Endodermal cell (in vitro differentiated cells): ENCODE measurements around the gene TEX51. TPM values are rescaled to one million over a fixed set of nuclear protein-coding genes. Genes with fewer than 3 reads are reported as not detected.

ENCODE experiments used
- DNase-seq: peaks from one replicate; pipeline ENCODE4 v3.0.0-alpha.2; 2017
- H3K27ac ChIP-seq: 2 replicates; pipeline ENCODE4 v1.5.1; 2013; ENCODE audit warnings: mild to moderate bottlenecking, low read depth, low read length, moderate library complexity
- H3K27me3 ChIP-seq: 2 replicates; pipeline ENCODE4 v1.6.1; 2013; ENCODE audit warnings: mild to moderate bottlenecking, low read length, moderate library complexity; ENCODE audit not compliant: insufficient read depth, control insufficient read depth, poor library complexity, severe bottlenecking
- H3K36me3 ChIP-seq: 2 replicates; pipeline ENCODE4 v1.7.0; 2013; ENCODE audit warnings: mild to moderate bottlenecking, low read length, moderate library complexity; ENCODE audit not compliant: control insufficient read depth, insufficient read depth
- H3K4me1 ChIP-seq: one replicate; pipeline ENCODE4 v1.7.0; 2013; ENCODE audit warnings: low read length; ENCODE audit not compliant: control insufficient read depth, insufficient read depth
- H3K4me3 ChIP-seq: 2 replicates; pipeline ENCODE4 v1.5.1; 2013; ENCODE audit warnings: mild to moderate bottlenecking, low read length, moderate library complexity
- H3K9ac ChIP-seq: 2 replicates; pipeline ENCODE4 v1.6.1; 2013; ENCODE audit warnings: mild to moderate bottlenecking, low read length, moderate library complexity; ENCODE audit not compliant: poor library complexity, severe bottlenecking; ENCODE audit errors: extremely low read depth
- H3K9me3 ChIP-seq: 2 replicates; pipeline ENCODE4 v1.6.1; 2013; ENCODE audit warnings: mild to moderate bottlenecking, low read length, moderate library complexity; ENCODE audit not compliant: control insufficient read depth
- H3K27ac Mint-ChIP-seq: 2 replicates; pipeline ENCODE4 v1.8.0; 2020; ENCODE audit warnings: mixed read lengths
- H3K27me3 Mint-ChIP-seq: 2 replicates; pipeline ENCODE4 v1.8.0; 2021; ENCODE audit warnings: mild to moderate bottlenecking, mixed read lengths; ENCODE audit not compliant: insufficient read depth
- H3K36me3 Mint-ChIP-seq: 2 replicates; pipeline ENCODE4 v1.8.0; 2020; ENCODE audit warnings: low read depth, mixed read lengths
- H3K4me1 Mint-ChIP-seq: 2 replicates; pipeline ENCODE4 v1.8.0; 2020; ENCODE audit warnings: mixed read lengths
- H3K4me3 Mint-ChIP-seq: 2 replicates; pipeline ENCODE4 v1.8.0; 2020; ENCODE audit warnings: mild to moderate bottlenecking, moderate library complexity, mixed read lengths
- H3K9me3 Mint-ChIP-seq: 2 replicates; pipeline ENCODE4 v1.8.0; 2020; ENCODE audit warnings: mild to moderate bottlenecking, mixed read lengths
- CTCF ChIP-seq: fragments of 200-600 bp; sonication (generic); conservative IDR thresholded peaks from 2 replicates; pipeline ENCODE4 v1.5.0; 2021; ENCODE audit warnings: antibody characterized with exemption, mild to moderate bottlenecking
- WGBS, 2 experiments: methylation state at CpG; one replicate each; pipeline versions ENCODE4 v1.1.5 to v1.1.7; 2013; ENCODE audit warnings: missing lambda C conversion rate in 2 of 2, mixed read lengths in 1 of 2; ENCODE audit not compliant: insufficient coverage in 1 of 2, insufficient read length in 1 of 2; 5-methylcytosine and 5-hydroxymethylcytosine counted together
- total RNA-seq, 2 donors: library from RNA; stranded (reverse); fragmentation: NEBNext Ultra II Directional in 1 of 2; extraction: Animal tissue kit (Norgen Biotek cat#: 25700) in 1 of 2; gene quantifications; 2 replicates in 1 of 2; 3 replicates in 1 of 2; pipeline ENCODE4 v1.2.1, GENCODE V29; 2021

TEX51 gene
- total RNA-seq, 2 donors from 2014 or later: not detected

GRCh38 chr2:126849991-126850535 lies 48.6 kb upstream of the TEX51 start:
- no peaks in the 10 kb centered on the region for H3K9me3 ChIP-seq
- H3K9ac ChIP-seq: no peak overlapping the region
- H3K27me3 ChIP-seq: no peaks in the 10 kb centered on the region
- TF ChIP-seq CTCF: no peak
- Mint-ChIP-seq H3K27ac (no peak overlapping the region), H3K9me3 (no peaks in the 10 kb centered on the region), H3K27me3 (peaks cover 5% of the 10 kb centered on the region), H3K4me3 (no peak overlapping the region), H3K36me3 (no peaks in the 10 kb centered on the region), H3K4me1 (peaks cover 4% of the 10 kb centered on the region)
- H3K27ac ChIP-seq: no peak overlapping the region
- DNase-seq: no peak
- no peaks in the 10 kb centered on the region for H3K4me1 ChIP-seq
- H3K4me3 ChIP-seq: no peak overlapping the region
- WGBS, 2 experiments: 84 to 89% methylated on average over 5 to 7 of the region's 7 CpGs
- H3K36me3 ChIP-seq: no peaks in the 10 kb centered on the region

DNA sequence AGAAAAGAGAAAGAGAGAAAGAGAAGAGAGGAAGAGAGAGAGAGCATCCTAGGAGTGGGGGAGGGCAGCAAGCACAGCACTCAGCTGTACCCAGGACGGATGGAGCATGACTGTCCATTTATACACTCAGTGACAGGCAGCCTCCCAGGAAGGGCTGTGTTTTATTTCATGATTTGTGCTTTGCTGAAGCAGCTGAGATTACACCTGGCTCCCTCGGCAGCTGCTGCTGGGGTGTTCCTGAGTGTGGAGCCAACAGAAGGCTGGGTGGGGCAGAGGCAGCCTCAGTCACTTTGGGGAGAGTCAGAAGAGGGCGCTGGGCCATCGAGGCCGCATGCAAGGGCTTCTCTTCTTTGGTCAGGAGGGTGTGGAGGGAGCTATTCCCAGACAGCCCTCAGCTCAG lies 47.8 kb upstream of the TEX51 start:
- Histone ChIP-seq H3K4me1 (no peaks in the 10 kb centered on the region), H3K9me3 (no peaks in the 10 kb centered on the region), H3K27me3 (no peaks in the 10 kb centered on the region), H3K36me3 (no peaks in the 10 kb centered on the region), H3K27ac (no peak overlapping the region), H3K4me3 (no peak overlapping the region), H3K9ac (no peak overlapping the region)
- 76 to 83% methylated on average over 2 to 5 of the region's 5 CpGs for WGBS, 2 experiments
- no peak for TF ChIP-seq CTCF
- Mint-ChIP-seq H3K4me1 (peaks cover 4% of the 10 kb centered on the region), H3K4me3 (no peak overlapping the region), H3K27me3 (peaks cover 8% of the 10 kb centered on the region), H3K36me3 (no peaks in the 10 kb centered on the region), H3K27ac (no peak overlapping the region), H3K9me3 (no peaks in the 10 kb centered on the region)
- no peak for DNase-seq

DNA sequence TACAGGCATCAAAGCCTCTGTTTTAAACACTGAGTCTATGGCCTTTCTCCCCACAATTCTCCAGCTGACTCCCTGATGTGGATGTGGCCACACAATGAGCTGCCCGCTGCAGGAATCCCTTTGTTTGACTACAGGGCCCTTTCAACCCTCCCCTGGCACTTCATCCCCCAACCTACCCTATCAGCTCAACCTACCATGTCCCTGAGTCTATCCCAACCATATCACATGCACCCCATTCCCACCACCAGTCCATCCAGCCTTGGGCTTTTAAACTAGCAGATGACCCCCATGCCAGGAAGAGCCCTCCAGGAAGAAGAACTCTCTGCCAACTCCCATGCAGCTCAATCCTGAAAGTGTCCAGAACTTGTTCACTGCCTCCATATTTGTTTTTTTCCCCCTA lies 46.9 kb upstream of the TEX51 start:
- no peak for TF ChIP-seq CTCF
- H3K27ac Mint-ChIP-seq: no peak overlapping the region

More for the DNA sequence above, 46.9 kb upstream of the TEX51 start:
- H3K36me3 Mint-ChIP-seq: no peaks in the 10 kb centered on the region
- H3K4me3 ChIP-seq: no peak overlapping the region
- H3K27me3 ChIP-seq: no peaks in the 10 kb centered on the region
- WGBS, 2 experiments: 89% methylated on average over 1 of the region's 1 CpG; no CpG with 5 or more reads in 1 of the 2 experiments
- no peak overlapping the region for H3K9ac ChIP-seq
- H3K27me3 Mint-ChIP-seq: peaks cover 8% of the 10 kb centered on the region
- H3K9me3 ChIP-seq: no peaks in the 10 kb centered on the region
- H3K4me1 Mint-ChIP-seq: peaks cover 4% of the 10 kb centered on the region
- no peaks in the 10 kb centered on the region for H3K9me3 Mint-ChIP-seq
- no peak for DNase-seq
- H3K27ac ChIP-seq: no peak overlapping the region
- no peak overlapping the region for H3K4me3 Mint-ChIP-seq
- H3K4me1 ChIP-seq: no peaks in the 10 kb centered on the region
- H3K36me3 ChIP-seq: no peaks in the 10 kb centered on the region
